PC-3 (cell line): ENCODE results near the gene NBAS.

Experiments
- EZH2 ChIP-seq: fragments of 300-600 bp; sonication (generic); IDR thresholded peaks from one replicate; pipeline ENCODE4 v1.6.1; 2017; ENCODE audit warnings: antibody characterized with exemption, mild to moderate bottlenecking, low read length; ENCODE audit not compliant: unreplicated experiment
- EZH2phosphoT487 ChIP-seq: fragments of 300-600 bp; sonication (generic); IDR thresholded peaks from 2 replicates; pipeline ENCODE4 v1.6.1; 2018; ENCODE audit warnings: mild to moderate bottlenecking, antibody characterized with exemption, low read length, borderline replicate concordance
- TF ChIP-seq, protein P1 (sequence below): fragments of 300-600 bp; sonication (generic); conservative IDR thresholded peaks from 2 replicates; pipeline ENCODE4 v1.5.1; 2017; ENCODE audit warnings: antibody characterized with exemption, low read depth, mild to moderate bottlenecking, low read length

DNA sequence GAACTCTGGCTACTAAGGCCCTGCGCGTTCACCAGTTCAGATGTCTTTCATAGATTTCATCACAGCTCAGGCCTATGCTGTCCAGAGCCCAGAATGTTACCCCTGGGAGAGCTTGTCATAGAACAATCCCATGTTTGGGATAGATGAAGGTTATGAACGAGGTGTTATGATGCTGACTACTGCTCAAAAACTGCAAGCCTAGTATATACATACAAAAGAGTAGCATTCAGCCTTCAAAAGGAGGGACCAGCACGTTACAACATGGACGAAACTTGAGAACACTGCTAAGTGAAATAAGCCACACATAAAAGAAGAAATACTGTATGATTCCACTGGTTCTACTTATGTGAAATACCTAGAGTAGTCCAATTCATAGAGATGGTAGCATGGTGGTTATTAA is 401.9 kb downstream of the NBAS start:
- TF ChIP-seq, protein P1, sequence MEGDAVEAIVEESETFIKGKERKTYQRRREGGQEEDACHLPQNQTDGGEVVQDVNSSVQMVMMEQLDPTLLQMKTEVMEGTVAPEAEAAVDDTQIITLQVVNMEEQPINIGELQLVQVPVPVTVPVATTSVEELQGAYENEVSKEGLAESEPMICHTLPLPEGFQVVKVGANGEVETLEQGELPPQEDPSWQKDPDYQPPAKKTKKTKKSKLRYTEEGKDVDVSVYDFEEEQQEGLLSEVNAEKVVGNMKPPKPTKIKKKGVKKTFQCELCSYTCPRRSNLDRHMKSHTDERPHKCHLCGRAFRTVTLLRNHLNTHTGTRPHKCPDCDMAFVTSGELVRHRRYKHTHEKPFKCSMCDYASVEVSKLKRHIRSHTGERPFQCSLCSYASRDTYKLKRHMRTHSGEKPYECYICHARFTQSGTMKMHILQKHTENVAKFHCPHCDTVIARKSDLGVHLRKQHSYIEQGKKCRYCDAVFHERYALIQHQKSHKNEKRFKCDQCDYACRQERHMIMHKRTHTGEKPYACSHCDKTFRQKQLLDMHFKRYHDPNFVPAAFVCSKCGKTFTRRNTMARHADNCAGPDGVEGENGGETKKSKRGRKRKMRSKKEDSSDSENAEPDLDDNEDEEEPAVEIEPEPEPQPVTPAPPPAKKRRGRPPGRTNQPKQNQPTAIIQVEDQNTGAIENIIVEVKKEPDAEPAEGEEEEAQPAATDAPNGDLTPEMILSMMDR, result no peak
- TF ChIP-seq EZH2phosphoT487 (no peak), EZH2 (no peak)
